ENCODE measurements around the gene RHBDL2. TPM values are rescaled to one million over a fixed set of nuclear protein-coding genes. Genes with fewer than 3 reads are reported as not detected.

The RHBDL2 gene
- total and polyA plus RNA-seq, 2 donors (not counting 1 experiment from before 2014, with no cell fraction given): not detected

DNA sequence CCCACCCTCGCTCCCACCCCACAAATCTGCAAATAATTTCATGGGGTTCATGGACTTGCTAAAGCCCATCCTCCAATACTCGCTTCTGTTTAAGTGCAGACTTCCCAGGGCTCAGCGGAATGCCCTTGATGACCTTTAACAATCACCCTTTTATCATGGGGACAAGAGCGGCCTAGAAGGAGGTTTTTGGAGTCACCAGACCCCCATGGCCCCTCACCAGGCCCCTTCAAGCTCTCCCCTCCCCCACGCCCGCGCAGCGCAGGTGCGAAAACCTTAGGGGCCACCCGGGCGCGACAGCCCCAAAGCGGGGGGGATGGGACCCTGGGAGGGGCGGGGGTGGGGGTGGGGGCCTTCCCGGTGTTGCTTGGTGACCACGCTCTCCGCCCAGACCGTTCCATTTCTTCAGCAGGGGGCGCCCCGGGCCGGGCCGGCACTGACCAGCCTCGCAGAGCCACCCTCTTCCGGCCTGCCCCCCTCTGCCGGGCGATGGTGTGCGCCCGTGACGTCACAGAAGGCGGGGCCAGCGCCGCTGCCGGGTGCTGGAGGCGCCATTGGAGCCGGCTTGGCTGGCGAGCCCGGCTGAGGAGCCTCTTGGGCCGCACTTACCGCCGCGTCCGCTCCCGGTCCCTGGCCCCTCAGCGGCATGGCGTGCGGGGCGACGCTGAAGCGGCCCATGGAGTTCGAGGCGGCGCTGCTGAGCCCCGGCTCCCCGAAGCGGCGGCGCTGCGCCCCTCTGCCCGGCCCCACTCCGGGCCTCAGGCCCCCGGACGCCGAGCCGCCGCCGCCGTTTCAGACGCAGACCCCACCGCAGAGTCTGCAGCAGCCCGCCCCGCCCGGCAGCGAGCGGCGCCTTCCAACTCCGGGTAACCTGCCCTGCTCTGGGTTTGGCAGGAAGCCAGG is 49.4 kb upstream of the RHBDL2 start, which contains the start of gene AKIRIN1:
TSS of gene AKIRIN1 (plus strand) at position 539 of the 900 bp plus-strand sequence. CDS start at position 644, 105 bp downstream.
- Mint-ChIP-seq H3K9me3 (ENCODE audit: insufficient read depth) (no peaks in the 10 kb centered on the region), H3K4me3 (peak within 1 kb of the TSS; percentile 89), H3K27me3 (peaks cover 3% of the 10 kb centered on the region), H3K27ac (peak within 1 kb of the TSS; percentile 89), H3K4me1 (peaks cover 30% of the 10 kb centered on the region)
- peaks cover 0 to 6% of the 10 kb centered on the region in 2 experiments for H3K36me3 ChIP-seq (replicated peaks in 1 of 2; ENCODE audit: control extremely low read depth in 1 of 2, control insufficient read depth in 1 of 2, extremely low read depth in 1 of 2, insufficient read depth in 2 of 2, low read length in 1 of 2)
- DNase-seq (peak; percentile 96), ATAC-seq (ENCODE audit: low read depth) (peak; percentile 92)
- intact Hi-C loops (cut with micrococcal nuclease): loop anchor here (1.0 kb wide), 3 partner anchors 35 to 132 kb away; partner anchors contain the start of genes MYCBP, NDUFS5 and RRAGC
- under 1% methylated on average over 63 of the region's 76 CpGs for WGBS (ENCODE audit: insufficient coverage)
- H3K4me3 ChIP-seq (ENCODE audit: control extremely low read depth in 1 of 5, extremely low read depth in 1 of 5, insufficient read depth in 1 of 5, low read depth in 2 of 5, low read length in 4 of 5): peak within 1 kb of the TSS; percentile 58 to 89 (median 80)
- H4K20me1 ChIP-seq (ENCODE audit: control insufficient read depth, insufficient read depth, low read length, poor library complexity, severe bottlenecking): peaks cover 49% of the 10 kb centered on the region
- H3K27me3 ChIP-seq (replicated peaks in 1 of 4; ENCODE audit: control extremely low read depth in 1 of 4, control insufficient read depth in 3 of 4, insufficient read depth in 4 of 4, low read length in 3 of 4): peaks cover 0 to under 1% (median 0%) of the 10 kb centered on the region in 4 experiments
- H3K27ac ChIP-seq (ENCODE audit: low read length in 2 of 2): peak within 1 kb of the TSS; percentile 86 to 95
- H3K9ac ChIP-seq (ENCODE audit: low read length): peak within 1 kb of the TSS; percentile 89
- peak within 1 kb of the TSS; percentile 84 for H2AFZ ChIP-seq (ENCODE audit: insufficient read depth, low read depth, low read length, poor library complexity, severe bottlenecking)
- H3K4me2 ChIP-seq (replicated peaks; ENCODE audit: low read depth, low read length, poor library complexity, severe bottlenecking): peak within 1 kb of the TSS; percentile 88
- ChIA-PET POLR2A (interaction anchor here (0.7 kb wide), 2 partner anchors 12 to 501 kb away, joined by 3 to 4 read pairs; no protein-coding TSS in a partner anchor), CTCF (interaction anchor here (1.3 kb wide), 1 partner anchor 108 kb away, joined by 3 read pairs; no protein-coding TSS in a partner anchor)
- TF ChIP-seq, protein P1, sequence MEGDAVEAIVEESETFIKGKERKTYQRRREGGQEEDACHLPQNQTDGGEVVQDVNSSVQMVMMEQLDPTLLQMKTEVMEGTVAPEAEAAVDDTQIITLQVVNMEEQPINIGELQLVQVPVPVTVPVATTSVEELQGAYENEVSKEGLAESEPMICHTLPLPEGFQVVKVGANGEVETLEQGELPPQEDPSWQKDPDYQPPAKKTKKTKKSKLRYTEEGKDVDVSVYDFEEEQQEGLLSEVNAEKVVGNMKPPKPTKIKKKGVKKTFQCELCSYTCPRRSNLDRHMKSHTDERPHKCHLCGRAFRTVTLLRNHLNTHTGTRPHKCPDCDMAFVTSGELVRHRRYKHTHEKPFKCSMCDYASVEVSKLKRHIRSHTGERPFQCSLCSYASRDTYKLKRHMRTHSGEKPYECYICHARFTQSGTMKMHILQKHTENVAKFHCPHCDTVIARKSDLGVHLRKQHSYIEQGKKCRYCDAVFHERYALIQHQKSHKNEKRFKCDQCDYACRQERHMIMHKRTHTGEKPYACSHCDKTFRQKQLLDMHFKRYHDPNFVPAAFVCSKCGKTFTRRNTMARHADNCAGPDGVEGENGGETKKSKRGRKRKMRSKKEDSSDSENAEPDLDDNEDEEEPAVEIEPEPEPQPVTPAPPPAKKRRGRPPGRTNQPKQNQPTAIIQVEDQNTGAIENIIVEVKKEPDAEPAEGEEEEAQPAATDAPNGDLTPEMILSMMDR (IDR thresholded peaks at IDR 0.05): no peak
- TF ChIP-seq EZH2 (IDR thresholded peaks at IDR 0.05; ENCODE audit: borderline replicate concordance, insufficient read depth, low read depth, low read length, poor library complexity, severe bottlenecking): no peak
- H3K9me3 ChIP-seq (ENCODE audit: control extremely low read depth in 1 of 3, control insufficient read depth in 2 of 3, insufficient read depth in 1 of 3, low read length in 2 of 3): no peaks in the 10 kb centered on the region
- H3K79me2 ChIP-seq (ENCODE audit: control insufficient read depth, insufficient read depth, low read length): peaks cover 58% of the 10 kb centered on the region
- peaks cover 19 to 22% of the 10 kb centered on the region in 2 donors for H3K4me1 ChIP-seq (ENCODE audit: control insufficient read depth in 2 of 2, insufficient read depth in 2 of 2, low read length in 2 of 2)

Data from B cell (primary cell).